GM12801 (cell line): ENCODE data around the gene SLC31A1.

Source experiments
- TF ChIP-seq, protein P1 (sequence below): IDR thresholded peaks from one replicate; pipeline ENCODE4 v1.5.1; 2011; ENCODE audit warnings: control low read depth; ENCODE audit not compliant: insufficient read length; ENCODE audit errors: extremely low read depth

SLC31A1 gene

DNA sequence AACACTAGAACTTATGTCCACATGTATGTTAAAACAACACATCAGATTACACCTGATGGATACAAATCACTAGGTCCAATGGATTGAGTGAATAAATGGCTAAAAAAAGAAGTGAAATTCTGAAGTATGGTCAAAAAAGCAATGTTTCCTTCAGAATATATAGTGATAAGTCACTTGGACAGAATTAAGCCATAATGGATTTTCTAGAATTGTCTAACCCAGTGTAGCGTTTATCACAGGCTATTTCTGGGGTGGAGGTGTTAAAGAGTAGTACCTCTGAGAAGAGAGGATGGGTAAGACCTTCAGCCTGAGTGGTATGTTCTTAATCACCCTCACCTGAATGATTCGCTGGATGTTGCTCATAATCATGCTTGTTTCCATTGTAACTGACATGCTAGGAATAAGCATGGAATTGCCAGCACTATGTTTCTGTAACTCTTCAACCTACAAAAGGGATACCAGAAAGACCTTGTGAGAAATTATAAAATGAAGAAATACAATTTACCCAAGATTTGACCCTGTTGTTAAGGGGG lies 37.3 kb upstream of the SLC31A1 start:
- TF ChIP-seq, protein P1, sequence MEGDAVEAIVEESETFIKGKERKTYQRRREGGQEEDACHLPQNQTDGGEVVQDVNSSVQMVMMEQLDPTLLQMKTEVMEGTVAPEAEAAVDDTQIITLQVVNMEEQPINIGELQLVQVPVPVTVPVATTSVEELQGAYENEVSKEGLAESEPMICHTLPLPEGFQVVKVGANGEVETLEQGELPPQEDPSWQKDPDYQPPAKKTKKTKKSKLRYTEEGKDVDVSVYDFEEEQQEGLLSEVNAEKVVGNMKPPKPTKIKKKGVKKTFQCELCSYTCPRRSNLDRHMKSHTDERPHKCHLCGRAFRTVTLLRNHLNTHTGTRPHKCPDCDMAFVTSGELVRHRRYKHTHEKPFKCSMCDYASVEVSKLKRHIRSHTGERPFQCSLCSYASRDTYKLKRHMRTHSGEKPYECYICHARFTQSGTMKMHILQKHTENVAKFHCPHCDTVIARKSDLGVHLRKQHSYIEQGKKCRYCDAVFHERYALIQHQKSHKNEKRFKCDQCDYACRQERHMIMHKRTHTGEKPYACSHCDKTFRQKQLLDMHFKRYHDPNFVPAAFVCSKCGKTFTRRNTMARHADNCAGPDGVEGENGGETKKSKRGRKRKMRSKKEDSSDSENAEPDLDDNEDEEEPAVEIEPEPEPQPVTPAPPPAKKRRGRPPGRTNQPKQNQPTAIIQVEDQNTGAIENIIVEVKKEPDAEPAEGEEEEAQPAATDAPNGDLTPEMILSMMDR: no peak

DNA sequence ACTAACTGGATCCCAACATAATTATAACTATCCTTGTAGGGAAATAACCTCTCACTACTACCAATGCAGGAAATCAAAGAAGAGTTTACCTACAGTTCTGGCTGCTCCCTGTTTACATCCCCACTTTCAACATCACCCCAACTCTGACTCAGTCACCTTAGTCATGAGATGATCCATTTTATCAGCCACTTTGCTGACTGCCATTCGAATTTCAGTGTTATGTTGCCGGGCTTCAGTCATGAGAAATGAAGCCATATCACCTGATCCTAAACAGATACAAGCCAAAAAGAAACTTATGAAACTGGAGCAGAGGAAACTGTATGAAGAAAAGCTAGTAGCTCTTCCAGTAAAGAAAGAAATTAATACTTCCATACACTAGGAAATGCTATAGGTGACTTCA lies 36.8 kb upstream of the SLC31A1 start:
- TF ChIP-seq, protein P1: no peak

DNA sequence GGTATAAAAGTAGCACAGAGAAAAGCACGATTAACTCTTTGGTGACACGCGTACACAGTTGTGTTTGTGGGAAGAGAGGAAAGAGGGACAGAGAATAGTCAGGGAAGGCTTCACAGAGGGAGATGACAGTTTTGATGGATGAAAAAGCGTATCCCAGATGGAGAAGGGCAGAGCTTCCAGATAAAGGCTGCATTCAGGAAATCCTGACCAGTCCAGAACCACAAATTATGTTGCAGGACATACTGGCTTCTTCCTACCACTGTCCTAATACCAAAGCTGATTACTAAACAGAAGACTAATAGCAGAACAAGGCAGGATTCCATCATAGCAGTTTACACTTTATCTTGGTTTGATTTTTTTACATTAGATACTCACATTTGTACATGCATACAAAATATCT lies 36.1 kb upstream of the SLC31A1 start:
- TF ChIP-seq, protein P1: no peak

DNA sequence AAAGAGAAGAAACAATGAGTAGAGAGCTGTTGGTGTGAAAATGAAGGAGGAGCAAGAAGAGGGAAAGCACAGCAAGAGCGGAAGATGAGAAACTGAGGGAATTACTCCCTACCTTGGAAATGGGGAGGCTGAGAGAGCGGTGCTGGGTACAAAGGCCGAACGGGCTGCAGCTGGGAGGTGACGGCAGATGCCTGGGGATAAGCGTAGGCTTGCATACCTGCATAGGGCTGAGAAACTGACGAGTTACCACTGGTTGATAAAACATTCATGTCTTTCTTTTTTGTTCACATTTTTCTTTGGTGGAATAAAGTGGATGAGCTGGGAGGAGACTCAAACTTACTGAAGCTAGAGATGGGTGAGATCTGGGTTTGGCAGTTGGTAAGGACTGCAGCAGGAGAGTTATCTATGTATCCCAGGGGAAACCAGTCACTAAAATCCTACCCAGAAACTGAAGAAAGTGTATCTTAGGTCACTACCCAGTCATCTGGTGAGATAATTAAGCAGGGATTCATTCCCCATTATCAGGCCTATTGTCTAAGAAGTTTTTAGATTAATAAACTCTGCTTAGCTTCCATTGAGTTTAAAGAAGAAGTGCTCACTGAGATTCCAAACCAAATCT lies 35.1 kb upstream of the SLC31A1 start:
- TF ChIP-seq, protein P1: no peak

DNA sequence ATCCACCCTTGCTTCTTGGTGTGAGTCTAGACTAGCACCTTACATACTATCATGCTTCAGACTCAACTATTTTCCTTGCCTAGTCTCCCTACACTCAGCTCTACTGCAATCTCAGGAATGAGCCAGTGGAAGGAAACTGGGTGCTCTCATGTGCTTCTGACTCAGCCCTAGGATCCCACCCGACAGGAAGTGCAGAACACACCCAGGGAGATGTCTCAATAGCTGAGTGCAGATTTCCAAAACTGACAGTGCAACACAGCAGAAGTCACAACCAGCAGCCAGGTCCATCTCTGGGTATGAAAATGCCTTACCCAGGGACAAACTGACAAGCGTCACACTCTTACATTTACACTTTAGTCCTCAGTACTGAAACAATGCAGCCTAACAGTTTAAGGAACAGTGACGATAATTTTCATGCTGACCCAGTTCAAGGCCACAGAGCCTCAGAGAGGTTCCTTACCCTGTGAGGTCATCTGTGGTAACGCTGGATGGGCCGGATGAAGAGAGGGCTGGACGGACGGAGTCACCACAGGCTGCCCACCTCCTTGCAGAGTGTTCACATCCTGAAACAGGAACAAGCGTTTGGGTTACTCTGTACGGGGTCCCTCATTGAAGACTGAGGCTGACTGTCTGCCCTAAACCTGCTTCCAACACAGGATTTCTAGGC lies 33.3 kb upstream of the SLC31A1 start:
- TF ChIP-seq, protein P1: no peak

DNA sequence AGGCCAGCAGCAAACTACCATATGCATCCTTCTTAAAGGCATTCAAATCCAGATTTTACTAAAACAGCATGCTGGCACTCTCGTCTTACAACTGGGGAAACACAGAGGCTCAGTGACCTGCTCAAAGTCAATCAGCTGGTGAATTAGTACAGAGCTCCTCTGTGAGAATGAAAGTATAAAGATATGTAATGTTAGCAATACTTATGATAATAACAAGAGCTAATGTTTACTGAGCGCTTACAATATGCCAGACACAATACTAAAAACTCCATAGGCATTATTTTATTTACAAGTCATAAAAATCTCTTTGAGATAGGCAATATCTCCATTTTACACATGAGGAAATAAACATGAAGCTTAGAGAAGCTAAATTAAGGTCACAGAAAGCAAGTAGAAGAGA lies 28.9 kb upstream of the SLC31A1 start:
- TF ChIP-seq, protein P1: no peak

DNA sequence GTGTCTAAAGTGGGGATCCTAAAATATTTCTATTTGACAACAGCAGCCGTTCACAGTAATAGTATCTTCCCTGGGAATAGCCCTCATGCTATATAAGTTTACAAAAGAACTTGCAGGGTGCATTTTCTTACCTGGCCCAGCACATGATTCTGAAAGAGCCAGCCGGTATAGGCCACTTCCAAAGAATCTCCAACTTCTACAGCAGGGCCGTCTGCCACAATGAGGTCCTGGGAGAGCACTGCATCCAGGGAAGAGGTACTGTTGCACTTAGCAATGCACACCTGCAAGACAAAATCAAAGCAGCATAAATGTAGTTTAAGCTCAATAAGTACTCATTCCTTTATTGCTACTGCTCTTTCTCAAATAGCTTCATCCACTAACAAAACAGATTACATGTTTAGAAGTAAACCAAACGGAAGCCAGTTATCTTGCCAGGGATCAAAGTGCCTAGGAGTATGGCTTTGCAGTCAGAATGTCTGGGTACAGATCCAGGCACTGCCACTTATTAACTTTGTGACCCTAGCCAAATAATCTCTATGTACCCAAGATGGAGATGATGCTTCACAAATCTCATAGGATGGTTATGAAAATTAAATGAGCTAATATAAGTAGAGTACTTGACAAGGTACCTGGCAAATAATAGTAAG lies 21.5 kb upstream of the SLC31A1 start:
- TF ChIP-seq, protein P1: no peak
